H9 (cell line): ENCODE measurements around the gene PRDM1. TPM values are rescaled to one million over a fixed set of nuclear protein-coding genes. Genes with fewer than 3 reads are reported as not detected.

ENCODE experiments used
- DNase-seq: peaks from one replicate; pipeline ENCODE4 v3.0.0-alpha.2; 2017
- H2AFZ ChIP-seq: one replicate; pipeline ENCODE4 v1.6.1; 2013; ENCODE audit warnings: mild to moderate bottlenecking, low read length, control low read depth, moderate library complexity
- H2AK5ac ChIP-seq: 2 replicates; pipeline ENCODE4 v1.6.1; 2013; ENCODE audit warnings: low read length, control low read depth, mixed read lengths; ENCODE audit not compliant: insufficient read length
- H2BK120ac ChIP-seq: one replicate; pipeline ENCODE4 v1.6.1; 2013; ENCODE audit warnings: low read depth, mild to moderate bottlenecking, low read length, control low read depth, inconsistent platforms; ENCODE audit not compliant: poor library complexity, severe bottlenecking
- H2BK12ac ChIP-seq: 2 replicates; pipeline ENCODE4 v1.6.1; 2013; ENCODE audit warnings: low read length, control low read depth, mixed read lengths, low read depth; ENCODE audit not compliant: insufficient read length
- H2BK15ac ChIP-seq: 2 replicates; pipeline ENCODE4 v1.6.1; 2013; ENCODE audit warnings: low read depth, low read length, control low read depth
- H2BK20ac ChIP-seq: one replicate; pipeline ENCODE4 v1.6.1; 2013; ENCODE audit warnings: low read depth, mild to moderate bottlenecking, low read length, control low read depth, inconsistent platforms; ENCODE audit not compliant: poor library complexity, severe bottlenecking
- H2BK5ac ChIP-seq: 2 replicates; pipeline ENCODE4 v1.6.1; 2013; ENCODE audit warnings: low read length, control low read depth, mixed read lengths; ENCODE audit not compliant: insufficient read length
- H3K14ac ChIP-seq: 2 replicates; pipeline ENCODE4 v1.6.1; 2013; ENCODE audit warnings: low read length, control low read depth; ENCODE audit not compliant: insufficient read depth
- H3K18ac ChIP-seq: 2 replicates; pipeline ENCODE4 v1.6.1; 2013; ENCODE audit warnings: low read depth, mild to moderate bottlenecking, mixed read lengths, low read length, control low read depth; ENCODE audit not compliant: insufficient read length
- H3K23ac ChIP-seq: 2 replicates; pipeline ENCODE4 v1.6.1; 2013; ENCODE audit warnings: low read length, control low read depth, mixed read lengths, low read depth; ENCODE audit not compliant: insufficient read length
- H3K23me2 ChIP-seq: 2 replicates; pipeline ENCODE4 v1.6.1; 2013; ENCODE audit warnings: low read depth, mild to moderate bottlenecking, mixed read lengths, low read length, control low read depth; ENCODE audit not compliant: insufficient read length, poor library complexity, severe bottlenecking
- H3K27ac ChIP-seq: 2 replicates; pipeline ENCODE4 v1.5.1; 2013; ENCODE audit warnings: low read length, control low read depth, mixed read lengths, low read depth; ENCODE audit not compliant: insufficient read length
- H3K27me3 ChIP-seq: 2 replicates; pipeline ENCODE4 v1.6.1; 2013; ENCODE audit warnings: low read length, control low read depth, inconsistent platforms; ENCODE audit not compliant: insufficient read depth
- H3K4ac ChIP-seq: 2 replicates; pipeline ENCODE4 v1.6.1; 2013; ENCODE audit warnings: low read depth, mild to moderate bottlenecking, control low read depth, inconsistent platforms, low read length, moderate library complexity
- H3K4me1 ChIP-seq: 2 replicates; pipeline ENCODE4 v1.6.1; 2013; ENCODE audit warnings: low read length, control low read depth, inconsistent platforms; ENCODE audit not compliant: insufficient read depth
- H3K4me2 ChIP-seq: 2 replicates; pipeline ENCODE4 v1.6.1; 2013; ENCODE audit warnings: low read length, control low read depth, mixed read lengths; ENCODE audit not compliant: insufficient read length, insufficient read depth
- H3K56ac ChIP-seq: 2 replicates; pipeline ENCODE4 v1.6.1; 2013; ENCODE audit warnings: low read depth, mild to moderate bottlenecking, mixed read lengths, low read length, control low read depth; ENCODE audit not compliant: insufficient read length
- H3K79me1 ChIP-seq: 2 replicates; pipeline ENCODE4 v1.6.1; 2013; ENCODE audit warnings: low read depth, mild to moderate bottlenecking, moderate library complexity, low read length, control low read depth, inconsistent platforms; ENCODE audit not compliant: insufficient read depth, poor library complexity, severe bottlenecking
- H3K79me2 ChIP-seq: 2 replicates; pipeline ENCODE4 v1.6.1; 2013; ENCODE audit warnings: low read length, control low read depth, inconsistent platforms; ENCODE audit not compliant: insufficient read depth
- H3K9ac ChIP-seq: 2 replicates; pipeline ENCODE4 v1.6.1; 2013; ENCODE audit warnings: low read length, control low read depth, mixed read lengths; ENCODE audit not compliant: insufficient read length; ENCODE audit errors: extremely low read depth
- H3K9me3 ChIP-seq: one replicate; pipeline ENCODE4 v1.6.1; 2013; ENCODE audit warnings: low read depth, low read length, inconsistent platforms; ENCODE audit not compliant: control insufficient read depth
- H3T11ph ChIP-seq: one replicate; pipeline ENCODE4 v1.6.1; 2013; ENCODE audit warnings: mild to moderate bottlenecking, low read length, control low read depth, inconsistent platforms
- H4K20me1 ChIP-seq: one replicate; pipeline ENCODE4 v1.6.1; 2013; ENCODE audit not compliant: control insufficient read depth, insufficient read length, insufficient read depth
- H4K5ac ChIP-seq: 2 replicates; pipeline ENCODE4 v1.6.1; 2013; ENCODE audit warnings: low read depth, mild to moderate bottlenecking, mixed read lengths, low read length, control low read depth; ENCODE audit not compliant: insufficient read length
- H4K8ac ChIP-seq: replicated peaks from 2 replicates; pipeline ENCODE4 v1.6.1; 2013; ENCODE audit warnings: low read length, control low read depth, mixed read lengths, low read depth; ENCODE audit not compliant: insufficient read length
- H4K91ac ChIP-seq: 2 replicates; pipeline ENCODE4 v1.6.1; 2013; ENCODE audit warnings: low read depth, mild to moderate bottlenecking, moderate library complexity, mixed read lengths, low read length, control low read depth; ENCODE audit not compliant: insufficient read length
- H3K27ac Mint-ChIP-seq, 3 experiments: 2 replicates in 2 of 3; 3 replicates in 1 of 3; pipeline ENCODE4 v1.8.0; 2020 to 2021; ENCODE audit warnings: mixed read lengths in 3 of 3, mild to moderate bottlenecking in 1 of 3, moderate library complexity in 1 of 3
- H3K27me3 Mint-ChIP-seq: 2 replicates; pipeline ENCODE4 v1.8.0; 2021; ENCODE audit warnings: low read depth, mild to moderate bottlenecking, moderate library complexity, mixed read lengths
- H3K36me3 Mint-ChIP-seq, 3 experiments: 2 replicates in 2 of 3; 3 replicates in 1 of 3; pipeline ENCODE4 v1.8.0; 2020 to 2021; ENCODE audit warnings: low read depth in 3 of 3, mixed read lengths in 3 of 3; ENCODE audit not compliant: insufficient read depth in 1 of 3
- H3K4me1 Mint-ChIP-seq, 2 experiments: 2 replicates each; pipeline ENCODE4 v1.8.0; 2020; ENCODE audit warnings: mixed read lengths in 2 of 2
- H3K4me3 Mint-ChIP-seq, 2 experiments: 2 replicates in 1 of 2; 3 replicates in 1 of 2; pipeline ENCODE4 v1.8.0; 2020 to 2021; ENCODE audit warnings: mild to moderate bottlenecking in 2 of 2, mixed read lengths in 2 of 2, moderate library complexity in 1 of 2
- H3K9me3 Mint-ChIP-seq, 2 experiments: 2 replicates in 1 of 2; 3 replicates in 1 of 2; pipeline ENCODE4 v1.8.0; 2020; ENCODE audit warnings: mild to moderate bottlenecking in 2 of 2, mixed read lengths in 2 of 2, moderate library complexity in 1 of 2
- WGBS: extraction: QIAGEN DNeasy Blood & Tissue Kit; methylation state at CpG from one replicate; pipeline ENCODE4 v1.1.7; 2013; ENCODE audit warnings: missing lambda C conversion rate, low lambda C conversion rate, mixed read lengths; ENCODE audit not compliant: insufficient read length; ENCODE audit errors: extremely low coverage; 5-methylcytosine and 5-hydroxymethylcytosine counted together
- total RNA-seq: library from RNA; stranded (reverse); gene quantifications from 2 replicates; pipeline ENCODE4 v1.2.1, GENCODE V29; 2021
- TF ChIP-seq, protein P1 (sequence below): fragments of 200-600 bp; sonication (generic); conservative IDR thresholded peaks from 3 replicates; pipeline ENCODE4 v1.8.0; 2021; ENCODE audit warnings: antibody characterized with exemption, mild to moderate bottlenecking

The PRDM1 gene
- total RNA-seq, 1 experiment from 2014 or later, result 2.9 TPM

DNA sequence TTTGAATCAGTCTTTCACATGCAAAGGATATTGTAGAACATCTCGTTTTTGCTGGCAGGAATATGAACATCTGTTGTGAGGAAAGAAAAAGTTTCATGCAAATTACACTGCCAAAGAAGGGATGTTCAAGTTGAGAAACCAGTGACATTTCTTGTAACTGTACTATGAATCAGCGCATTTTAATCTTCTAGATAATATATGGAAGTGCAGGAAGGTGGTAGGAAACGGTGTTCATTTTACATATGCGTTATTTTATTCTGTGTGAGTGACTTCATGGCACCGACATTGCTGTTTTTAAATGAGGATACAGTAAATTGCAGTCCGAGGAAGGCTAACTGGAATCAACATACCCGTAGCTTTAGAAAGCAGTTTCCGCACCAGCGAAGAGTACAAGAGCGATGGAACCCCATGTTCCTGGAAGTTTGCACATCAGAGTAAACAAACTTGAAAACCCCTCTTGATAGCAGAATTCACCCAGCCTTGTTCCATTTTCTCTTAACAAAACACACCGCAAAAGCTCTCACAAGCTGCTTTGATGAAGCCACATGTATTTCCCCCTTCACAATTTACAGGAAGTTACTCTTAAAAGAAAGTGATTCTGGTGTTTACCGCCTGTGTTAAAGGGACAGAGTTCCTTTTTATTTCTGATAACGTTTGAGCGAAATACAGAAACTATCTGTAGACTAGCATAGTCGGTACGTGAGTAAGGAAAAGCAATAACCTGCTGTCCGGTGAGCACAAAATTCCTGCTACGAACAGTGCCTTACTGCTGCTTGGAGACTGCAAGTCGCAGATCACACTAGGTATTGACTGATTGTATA lies 11.5 kb downstream of the PRDM1 start:
- no CpG with 5 or more reads among the region's 19 CpGs for WGBS
- H4K20me1 ChIP-seq, result no peaks in the 10 kb centered on the region
- H3T11ph ChIP-seq, result no peak overlapping the region
- H3K9me3 ChIP-seq, result no peaks in the 10 kb centered on the region
- no peak overlapping the region for H3K23ac ChIP-seq
- Mint-ChIP-seq H3K4me3 (peak overlapping the region; percentile 44 to 70), H3K36me3 (no peaks in the 10 kb centered on the region), H3K9me3 (no peaks in the 10 kb centered on the region), H3K27ac (peak overlapping the region in 1 of 3 experiments; percentile 58; a peak in 1 of 7 replicates), H3K4me1 (peaks cover 26 to 41% of the 10 kb centered on the region in 2 experiments), H3K27me3 (peaks cover 3% of the 10 kb centered on the region)
- no peak overlapping the region for H3K56ac ChIP-seq
- peak overlapping the region; percentile 66 for H2AFZ ChIP-seq
- H3K4me2 ChIP-seq, result peak overlapping the region; percentile 76
- peaks cover 2% of the 10 kb centered on the region; the same call in 1 of the 2 replicates for H3K27me3 ChIP-seq
- no peak overlapping the region for H4K5ac ChIP-seq
- H3K18ac ChIP-seq, result no peak overlapping the region
- no peak overlapping the region for H4K91ac ChIP-seq
- H2BK12ac ChIP-seq, result no peak overlapping the region
- peaks cover 5% of the 10 kb centered on the region for H3K23me2 ChIP-seq
- H4K8ac ChIP-seq, result no peak overlapping the region
- H2BK120ac ChIP-seq, result no peak overlapping the region
- H3K14ac ChIP-seq, result no peak overlapping the region
- TF ChIP-seq, protein P1, sequence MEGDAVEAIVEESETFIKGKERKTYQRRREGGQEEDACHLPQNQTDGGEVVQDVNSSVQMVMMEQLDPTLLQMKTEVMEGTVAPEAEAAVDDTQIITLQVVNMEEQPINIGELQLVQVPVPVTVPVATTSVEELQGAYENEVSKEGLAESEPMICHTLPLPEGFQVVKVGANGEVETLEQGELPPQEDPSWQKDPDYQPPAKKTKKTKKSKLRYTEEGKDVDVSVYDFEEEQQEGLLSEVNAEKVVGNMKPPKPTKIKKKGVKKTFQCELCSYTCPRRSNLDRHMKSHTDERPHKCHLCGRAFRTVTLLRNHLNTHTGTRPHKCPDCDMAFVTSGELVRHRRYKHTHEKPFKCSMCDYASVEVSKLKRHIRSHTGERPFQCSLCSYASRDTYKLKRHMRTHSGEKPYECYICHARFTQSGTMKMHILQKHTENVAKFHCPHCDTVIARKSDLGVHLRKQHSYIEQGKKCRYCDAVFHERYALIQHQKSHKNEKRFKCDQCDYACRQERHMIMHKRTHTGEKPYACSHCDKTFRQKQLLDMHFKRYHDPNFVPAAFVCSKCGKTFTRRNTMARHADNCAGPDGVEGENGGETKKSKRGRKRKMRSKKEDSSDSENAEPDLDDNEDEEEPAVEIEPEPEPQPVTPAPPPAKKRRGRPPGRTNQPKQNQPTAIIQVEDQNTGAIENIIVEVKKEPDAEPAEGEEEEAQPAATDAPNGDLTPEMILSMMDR, result no peak
- H3K9ac ChIP-seq, result peak overlapping the region; percentile 46
- peaks cover 3% of the 10 kb centered on the region; the same call in 1 of the 2 replicates for H3K4me1 ChIP-seq
- H3K27ac ChIP-seq, result no peak overlapping the region
- no peak overlapping the region for H2BK5ac ChIP-seq
- H3K79me2 ChIP-seq, result no peaks in the 10 kb centered on the region
- no peak overlapping the region for H2AK5ac ChIP-seq
- H2BK20ac ChIP-seq, result no peak overlapping the region
- H2BK15ac ChIP-seq, result no peak overlapping the region
- H3K79me1 ChIP-seq, result no peaks in the 10 kb centered on the region
- H3K4ac ChIP-seq, result no peak overlapping the region
- DNase-seq, result no peak
